ENCODE measurements around the gene ITGB7.

The ITGB7 gene

DNA sequence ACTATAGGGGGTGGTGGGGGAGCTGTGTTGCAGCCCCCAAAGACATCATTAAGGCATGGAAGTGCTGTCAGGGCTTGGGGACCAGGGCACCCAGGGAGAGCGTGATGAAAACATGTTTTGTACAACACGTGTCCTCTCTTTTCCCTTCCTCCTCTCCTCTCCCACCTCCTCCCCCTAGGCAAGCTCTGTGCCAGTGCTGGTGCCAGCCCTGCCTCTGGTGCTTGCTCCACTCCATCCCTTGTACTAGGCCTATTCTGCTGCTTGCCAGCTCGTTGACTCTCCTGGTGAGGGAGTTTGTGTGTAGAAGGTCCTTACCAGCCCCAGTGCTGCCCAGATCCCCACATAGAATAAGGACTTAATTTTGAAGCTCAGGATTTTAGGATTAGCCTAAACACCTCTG lies 28.1 kb upstream of the ITGB7 start (continued):
- TF ChIP-seq, protein P1, sequence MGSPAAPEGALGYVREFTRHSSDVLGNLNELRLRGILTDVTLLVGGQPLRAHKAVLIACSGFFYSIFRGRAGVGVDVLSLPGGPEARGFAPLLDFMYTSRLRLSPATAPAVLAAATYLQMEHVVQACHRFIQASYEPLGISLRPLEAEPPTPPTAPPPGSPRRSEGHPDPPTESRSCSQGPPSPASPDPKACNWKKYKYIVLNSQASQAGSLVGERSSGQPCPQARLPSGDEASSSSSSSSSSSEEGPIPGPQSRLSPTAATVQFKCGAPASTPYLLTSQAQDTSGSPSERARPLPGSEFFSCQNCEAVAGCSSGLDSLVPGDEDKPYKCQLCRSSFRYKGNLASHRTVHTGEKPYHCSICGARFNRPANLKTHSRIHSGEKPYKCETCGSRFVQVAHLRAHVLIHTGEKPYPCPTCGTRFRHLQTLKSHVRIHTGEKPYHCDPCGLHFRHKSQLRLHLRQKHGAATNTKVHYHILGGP (tag by site-specific recombination; IDR thresholded peaks at IDR 0.05) = no peak
- TF ChIP-seq ZNF157 (tag by site-specific recombination; IDR thresholded peaks at IDR 0.05) (no peak), ZNF555 (tag by site-specific recombination; conservative IDR thresholded peaks at IDR 0.05) (no peak), ZNF112 (tag by site-specific recombination; IDR thresholded peaks at IDR 0.05) (no peak), ZNF791 (tag by site-specific recombination; IDR thresholded peaks at IDR 0.05) (no peak), ZNF155 (tag by site-specific recombination; IDR thresholded peaks at IDR 0.05) (no peak), ZNF76 (tag by site-specific recombination; IDR thresholded peaks at IDR 0.05; ENCODE audit: borderline replicate concordance, low read depth) (no peak)
- TF ChIP-seq, protein P2, sequence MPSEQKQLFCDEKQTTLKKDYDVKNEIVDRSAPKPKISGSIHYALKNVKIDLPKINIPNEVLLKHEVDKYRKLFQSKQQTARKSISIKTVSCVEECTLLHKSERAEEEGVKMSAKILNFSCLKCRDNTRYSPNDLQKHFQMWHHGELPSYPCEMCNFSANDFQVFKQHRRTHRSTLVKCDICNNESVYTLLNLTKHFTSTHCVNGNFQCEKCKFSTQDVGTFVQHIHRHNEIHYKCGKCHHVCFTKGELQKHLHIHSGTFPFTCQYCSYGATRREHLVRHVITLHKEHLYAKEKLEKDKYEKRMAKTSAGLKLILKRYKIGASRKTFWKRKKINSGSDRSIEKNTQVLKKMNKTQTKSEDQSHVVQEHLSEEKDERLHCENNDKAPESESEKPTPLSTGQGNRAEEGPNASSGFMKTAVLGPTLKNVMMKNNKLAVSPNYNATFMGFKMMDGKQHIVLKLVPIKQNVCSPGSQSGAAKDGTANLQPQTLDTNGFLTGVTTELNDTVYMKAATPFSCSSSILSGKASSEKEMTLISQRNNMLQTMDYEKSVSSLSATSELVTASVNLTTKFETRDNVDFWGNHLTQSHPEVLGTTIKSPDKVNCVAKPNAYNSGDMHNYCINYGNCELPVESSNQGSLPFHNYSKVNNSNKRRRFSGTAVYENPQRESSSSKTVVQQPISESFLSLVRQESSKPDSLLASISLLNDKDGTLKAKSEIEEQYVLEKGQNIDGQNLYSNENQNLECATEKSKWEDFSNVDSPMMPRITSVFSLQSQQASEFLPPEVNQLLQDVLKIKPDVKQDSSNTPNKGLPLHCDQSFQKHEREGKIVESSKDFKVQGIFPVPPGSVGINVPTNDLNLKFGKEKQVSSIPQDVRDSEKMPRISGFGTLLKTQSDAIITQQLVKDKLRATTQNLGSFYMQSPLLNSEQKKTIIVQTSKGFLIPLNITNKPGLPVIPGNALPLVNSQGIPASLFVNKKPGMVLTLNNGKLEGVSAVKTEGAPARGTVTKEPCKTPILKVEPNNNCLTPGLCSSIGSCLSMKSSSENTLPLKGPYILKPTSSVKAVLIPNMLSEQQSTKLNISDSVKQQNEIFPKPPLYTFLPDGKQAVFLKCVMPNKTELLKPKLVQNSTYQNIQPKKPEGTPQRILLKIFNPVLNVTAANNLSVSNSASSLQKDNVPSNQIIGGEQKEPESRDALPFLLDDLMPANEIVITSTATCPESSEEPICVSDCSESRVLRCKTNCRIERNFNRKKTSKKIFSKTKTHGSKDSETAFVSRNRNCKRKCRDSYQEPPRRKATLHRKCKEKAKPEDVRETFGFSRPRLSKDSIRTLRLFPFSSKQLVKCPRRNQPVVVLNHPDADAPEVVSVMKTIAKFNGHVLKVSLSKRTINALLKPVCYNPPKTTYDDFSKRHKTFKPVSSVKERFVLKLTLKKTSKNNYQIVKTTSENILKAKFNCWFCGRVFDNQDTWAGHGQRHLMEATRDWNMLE (tag by site-specific recombination; conservative IDR thresholded peaks at IDR 0.05; ENCODE audit: low read depth) = no peak
- TF ChIP-seq, protein P3, sequence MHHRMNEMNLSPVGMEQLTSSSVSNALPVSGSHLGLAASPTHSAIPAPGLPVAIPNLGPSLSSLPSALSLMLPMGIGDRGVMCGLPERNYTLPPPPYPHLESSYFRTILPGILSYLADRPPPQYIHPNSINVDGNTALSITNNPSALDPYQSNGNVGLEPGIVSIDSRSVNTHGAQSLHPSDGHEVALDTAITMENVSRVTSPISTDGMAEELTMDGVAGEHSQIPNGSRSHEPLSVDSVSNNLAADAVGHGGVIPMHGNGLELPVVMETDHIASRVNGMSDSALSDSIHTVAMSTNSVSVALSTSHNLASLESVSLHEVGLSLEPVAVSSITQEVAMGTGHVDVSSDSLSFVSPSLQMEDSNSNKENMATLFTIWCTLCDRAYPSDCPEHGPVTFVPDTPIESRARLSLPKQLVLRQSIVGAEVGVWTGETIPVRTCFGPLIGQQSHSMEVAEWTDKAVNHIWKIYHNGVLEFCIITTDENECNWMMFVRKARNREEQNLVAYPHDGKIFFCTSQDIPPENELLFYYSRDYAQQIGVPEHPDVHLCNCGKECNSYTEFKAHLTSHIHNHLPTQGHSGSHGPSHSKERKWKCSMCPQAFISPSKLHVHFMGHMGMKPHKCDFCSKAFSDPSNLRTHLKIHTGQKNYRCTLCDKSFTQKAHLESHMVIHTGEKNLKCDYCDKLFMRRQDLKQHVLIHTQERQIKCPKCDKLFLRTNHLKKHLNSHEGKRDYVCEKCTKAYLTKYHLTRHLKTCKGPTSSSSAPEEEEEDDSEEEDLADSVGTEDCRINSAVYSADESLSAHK (tag by site-specific recombination; IDR thresholded peaks at IDR 0.05) = no peak

DNA sequence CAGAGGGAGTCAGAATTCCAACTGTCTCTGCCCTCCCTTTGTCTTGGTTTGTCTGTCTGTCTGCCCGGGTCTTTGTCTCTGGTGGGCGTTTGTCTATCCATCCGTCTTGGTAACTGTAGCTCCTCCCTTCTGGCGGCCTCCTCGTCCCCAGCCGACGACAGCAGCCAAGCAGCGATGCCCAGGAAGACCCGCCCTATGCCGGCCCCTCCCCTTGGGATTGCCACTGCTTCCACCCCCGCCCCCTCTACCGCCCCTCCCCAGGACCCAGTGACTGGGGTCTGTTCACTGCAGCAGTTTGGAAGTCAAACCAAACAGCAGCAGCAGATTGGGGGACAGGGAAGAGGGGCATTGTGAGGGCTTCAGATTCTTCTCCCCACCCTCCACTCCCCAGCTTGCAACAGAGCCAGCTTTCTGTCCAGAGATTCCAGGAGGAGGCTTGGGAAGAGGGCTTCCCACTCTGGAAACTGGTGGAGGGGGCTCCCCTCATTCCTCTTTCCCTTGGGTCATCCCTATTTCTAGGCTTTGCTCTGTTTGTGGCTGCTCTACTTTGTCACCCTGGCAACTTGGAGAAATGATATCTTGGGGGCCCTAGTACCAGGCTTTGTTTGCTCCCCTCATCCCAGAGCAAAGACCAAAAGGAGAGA lies 27.3 kb upstream of the ITGB7 start:
- POLR2A ChIA-PET = interaction anchor here (0.5 to 0.8 kb wide), 3 partner anchors 11 to 68 kb away, joined by 3 read pairs; no protein-coding TSS in a partner anchor
- Histone ChIP-seq H3K9me3 (ENCODE audit: control insufficient read depth, insufficient read depth, low read depth, low read length) (no peaks in the 10 kb centered on the region), H3K27ac (ENCODE audit: extremely low read depth, low read depth, low read length) (no peak overlapping the region), H3K36me3 (ENCODE audit: control insufficient read depth in 2 of 2, insufficient read depth in 1 of 2, low read length in 2 of 2) (no peaks in the 10 kb centered on the region), H3K4me3 (ENCODE audit: low read depth, low read length) (no peak overlapping the region), H3K4me1 (ENCODE audit: control insufficient read depth, insufficient read depth, low read length) (peaks cover 12% of the 10 kb centered on the region)
- CTCF ChIA-PET = interaction anchor here (1.7 kb wide), 1 partner anchor 10 kb away, joined by 3 read pairs; no protein-coding TSS in a partner anchor
- TF ChIP-seq SP2 (tag by site-specific recombination; IDR thresholded peaks at IDR 0.05) = peak; percentile 50
- no peak for TF ChIP-seq ZNF610 (tag by site-specific recombination; IDR thresholded peaks at IDR 0.05; ENCODE audit: borderline replicate concordance)
- TF ChIP-seq KLF16 (tag by site-specific recombination; IDR thresholded peaks at IDR 0.05) = no peak
- TF ChIP-seq ZNF792 (tag by site-specific recombination; IDR thresholded peaks at IDR 0.05) = no peak
- TF ChIP-seq, protein P4, sequence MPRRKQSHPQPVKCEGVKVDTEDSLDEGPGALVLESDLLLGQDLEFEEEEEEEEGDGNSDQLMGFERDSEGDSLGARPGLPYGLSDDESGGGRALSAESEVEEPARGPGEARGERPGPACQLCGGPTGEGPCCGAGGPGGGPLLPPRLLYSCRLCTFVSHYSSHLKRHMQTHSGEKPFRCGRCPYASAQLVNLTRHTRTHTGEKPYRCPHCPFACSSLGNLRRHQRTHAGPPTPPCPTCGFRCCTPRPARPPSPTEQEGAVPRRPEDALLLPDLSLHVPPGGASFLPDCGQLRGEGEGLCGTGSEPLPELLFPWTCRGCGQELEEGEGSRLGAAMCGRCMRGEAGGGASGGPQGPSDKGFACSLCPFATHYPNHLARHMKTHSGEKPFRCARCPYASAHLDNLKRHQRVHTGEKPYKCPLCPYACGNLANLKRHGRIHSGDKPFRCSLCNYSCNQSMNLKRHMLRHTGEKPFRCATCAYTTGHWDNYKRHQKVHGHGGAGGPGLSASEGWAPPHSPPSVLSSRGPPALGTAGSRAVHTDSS (tag by site-specific recombination; IDR thresholded peaks at IDR 0.05) = no peak
- TF ChIP-seq, protein P5, sequence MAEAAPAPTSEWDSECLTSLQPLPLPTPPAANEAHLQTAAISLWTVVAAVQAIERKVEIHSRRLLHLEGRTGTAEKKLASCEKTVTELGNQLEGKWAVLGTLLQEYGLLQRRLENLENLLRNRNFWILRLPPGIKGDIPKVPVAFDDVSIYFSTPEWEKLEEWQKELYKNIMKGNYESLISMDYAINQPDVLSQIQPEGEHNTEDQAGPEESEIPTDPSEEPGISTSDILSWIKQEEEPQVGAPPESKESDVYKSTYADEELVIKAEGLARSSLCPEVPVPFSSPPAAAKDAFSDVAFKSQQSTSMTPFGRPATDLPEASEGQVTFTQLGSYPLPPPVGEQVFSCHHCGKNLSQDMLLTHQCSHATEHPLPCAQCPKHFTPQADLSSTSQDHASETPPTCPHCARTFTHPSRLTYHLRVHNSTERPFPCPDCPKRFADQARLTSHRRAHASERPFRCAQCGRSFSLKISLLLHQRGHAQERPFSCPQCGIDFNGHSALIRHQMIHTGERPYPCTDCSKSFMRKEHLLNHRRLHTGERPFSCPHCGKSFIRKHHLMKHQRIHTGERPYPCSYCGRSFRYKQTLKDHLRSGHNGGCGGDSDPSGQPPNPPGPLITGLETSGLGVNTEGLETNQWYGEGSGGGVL (tag by site-specific recombination; IDR thresholded peaks at IDR 0.05) = 0 out of 2 replicates have a peak, but pooled peaks have one; percentile 27
- no peak for TF ChIP-seq ZNF571 (tag by site-specific recombination; IDR thresholded peaks at IDR 0.05)
- TF ChIP-seq ZNF174 (tag by site-specific recombination; IDR thresholded peaks at IDR 0.05) = no peak
- no peak for TF ChIP-seq ZFP37 (tag by site-specific recombination; IDR thresholded peaks at IDR 0.05)
- TF ChIP-seq ZNF747 (tag by site-specific recombination; IDR thresholded peaks at IDR 0.05) = no peak
- TF ChIP-seq REPIN1 (tag by site-specific recombination; IDR thresholded peaks at IDR 0.05; ENCODE audit: low read depth) = no peak
- TF ChIP-seq, protein P6, sequence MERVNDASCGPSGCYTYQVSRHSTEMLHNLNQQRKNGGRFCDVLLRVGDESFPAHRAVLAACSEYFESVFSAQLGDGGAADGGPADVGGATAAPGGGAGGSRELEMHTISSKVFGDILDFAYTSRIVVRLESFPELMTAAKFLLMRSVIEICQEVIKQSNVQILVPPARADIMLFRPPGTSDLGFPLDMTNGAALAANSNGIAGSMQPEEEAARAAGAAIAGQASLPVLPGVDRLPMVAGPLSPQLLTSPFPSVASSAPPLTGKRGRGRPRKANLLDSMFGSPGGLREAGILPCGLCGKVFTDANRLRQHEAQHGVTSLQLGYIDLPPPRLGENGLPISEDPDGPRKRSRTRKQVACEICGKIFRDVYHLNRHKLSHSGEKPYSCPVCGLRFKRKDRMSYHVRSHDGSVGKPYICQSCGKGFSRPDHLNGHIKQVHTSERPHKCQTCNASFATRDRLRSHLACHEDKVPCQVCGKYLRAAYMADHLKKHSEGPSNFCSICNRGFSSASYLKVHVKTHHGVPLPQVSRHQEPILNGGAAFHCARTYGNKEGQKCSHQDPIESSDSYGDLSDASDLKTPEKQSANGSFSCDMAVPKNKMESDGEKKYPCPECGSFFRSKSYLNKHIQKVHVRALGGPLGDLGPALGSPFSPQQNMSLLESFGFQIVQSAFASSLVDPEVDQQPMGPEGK (tag by site-specific recombination; IDR thresholded peaks at IDR 0.05) = peak; percentile 43; the same call in 1 of the 2 replicates
- peak; percentile 61; the same call in 1 of the 2 replicates for TF ChIP-seq IKZF3 (tag by site-specific recombination; IDR thresholded peaks at IDR 0.05)
